Thoracic aorta (tissue), 2 donors: ENCODE results near the gene SCN3A. TPM values are rescaled to one million over a fixed set of nuclear protein-coding genes. Genes with fewer than 3 reads are reported as not detected.

Experiments used
- ATAC-seq: fragments of 150-250 bp; one replicate; pipeline ENCODE4 v1.8.0; 2017; ENCODE audit warnings: low read depth; ENCODE audit not compliant: insufficient number of reproducible peaks, low FRiP score
- DNase-seq: peaks from one replicate; pipeline ENCODE4 v3.0.0-alpha.2; 2020; ENCODE audit warnings: low spot score
- H3K27ac ChIP-seq, 2 donors: fragments of 200-600 bp; sonication (generic); 1 replicate in 1 of 2; 2 replicates in 1 of 2; pipeline ENCODE4 v1.5.1; 2016; ENCODE audit warnings: mild to moderate bottlenecking in 2 of 2, moderate library complexity in 2 of 2
- H3K27me3 ChIP-seq: fragments of 200-600 bp; sonication (generic); replicated peaks from 2 replicates; pipeline ENCODE4 v1.6.0; 2016; ENCODE audit warnings: mild to moderate bottlenecking; ENCODE audit not compliant: insufficient read depth
- H3K36me3 ChIP-seq: fragments of 200-600 bp; sonication (generic); one replicate; pipeline ENCODE4 v1.5.1; 2016
- H3K4me1 ChIP-seq, 2 donors: fragments of 200-600 bp; sonication (generic); 1 replicate in 1 of 2; 2 replicates in 1 of 2; pipeline versions ENCODE4 v1.5.1 to v1.6.0; 2016; ENCODE audit warnings: low read depth in 2 of 2, mild to moderate bottlenecking in 1 of 2; ENCODE audit not compliant: control insufficient read depth in 1 of 2
- H3K4me3 ChIP-seq: fragments of 200-600 bp; sonication (generic); 2 replicates; pipeline ENCODE4 v1.5.1; 2016; ENCODE audit warnings: mild to moderate bottlenecking
- H3K9me3 ChIP-seq: fragments of 200-600 bp; sonication (generic); 2 replicates; pipeline ENCODE4 v1.5.1; 2016
- CTCF ChIP-seq: fragments of 200-600 bp; sonication (generic); IDR thresholded peaks from one replicate; pipeline ENCODE4 v1.5.1; 2019; ENCODE audit warnings: antibody characterized with exemption
- total RNA-seq, 2 donors: library from RNA; depleted of rRNA; stranded (reverse); fragments of >200 nt; gene quantifications; one replicate each; pipeline versions ENCODE4 v1.1.0 to v1.2.3, GENCODE V29; 2016

The SCN3A gene
- 1 to 10 TPM; 6.0 to 8.3 TPM for total RNA-seq

- ATAC-seq = no peak
- Histone ChIP-seq H3K9me3 (no peaks in the 10 kb centered on the region), H3K4me3 (peak within 1 kb of the TSS; percentile 58), H3K27me3 (no peaks in the 10 kb centered on the region), H3K27ac (no peak within 1 kb of the TSS), H3K36me3 (no peaks in the 10 kb centered on the region), H3K4me1 (peaks cover 0 to 9% of the 10 kb centered on the region in 2 donors)
- no peak for DNase-seq
- peak; percentile 60 for TF ChIP-seq CTCF
These were observed at the start of gene SCN3A for GRCh38 chr2:165203689-165204559. SCN3A (minus strand) TSS chr2:165204050; CDS start chr2:165176394, 27,656 bp downstream.

GRCh38 chr2:165253178-165253577, 49.3 kb upstream of the SCN3A start:
- H3K27me3 ChIP-seq = no peaks in the 10 kb centered on the region
- no peak for DNase-seq
- no peak overlapping the region for H3K27ac ChIP-seq
- H3K4me1 ChIP-seq = no peaks in the 10 kb centered on the region
- H3K9me3 ChIP-seq = no peaks in the 10 kb centered on the region
- ATAC-seq = no peak
- H3K4me3 ChIP-seq = no peak overlapping the region
- no peak for TF ChIP-seq CTCF
- H3K36me3 ChIP-seq = no peaks in the 10 kb centered on the region

GRCh38 chr2:165251366-165251765, 47.5 kb upstream of the SCN3A start:
- H3K27ac ChIP-seq = no peak overlapping the region
- H3K27me3 ChIP-seq = no peaks in the 10 kb centered on the region
- ATAC-seq (no peak), DNase-seq (no peak)
- no peaks in the 10 kb centered on the region for H3K4me1 ChIP-seq
- TF ChIP-seq CTCF = no peak
- no peaks in the 10 kb centered on the region for H3K36me3 ChIP-seq
- no peak overlapping the region for H3K4me3 ChIP-seq
- H3K9me3 ChIP-seq = no peaks in the 10 kb centered on the region

GRCh38 chr2:165248238-165248637, 44.4 kb upstream of the SCN3A start:
- H3K9me3 ChIP-seq = no peaks in the 10 kb centered on the region
- ATAC-seq (no peak), DNase-seq (no peak)
- H3K4me1 ChIP-seq = no peaks in the 10 kb centered on the region
- no peak overlapping the region for H3K27ac ChIP-seq
- no peak for TF ChIP-seq CTCF
- no peak overlapping the region for H3K4me3 ChIP-seq
- H3K36me3 ChIP-seq = no peaks in the 10 kb centered on the region
- no peaks in the 10 kb centered on the region for H3K27me3 ChIP-seq

GRCh38 chr2:165245081-165245793, 41.4 kb upstream of the SCN3A start:
- Histone ChIP-seq H3K9me3 (no peaks in the 10 kb centered on the region), H3K4me3 (no peak overlapping the region), H3K27ac (no peak overlapping the region), H3K4me1 (no peaks in the 10 kb centered on the region), H3K36me3 (no peaks in the 10 kb centered on the region), H3K27me3 (no peaks in the 10 kb centered on the region)
- ATAC-seq (no peak), DNase-seq (no peak)
- TF ChIP-seq CTCF = no peak
